Motor neuron (in vitro differentiated cells): Measurements from ENCODE around the gene AP3M1. TPM values are rescaled to one million over a fixed set of nuclear protein-coding genes. Genes with fewer than 3 reads are reported as not detected.
"Not testable (repeated sequence)": the region's sequence is repeated elsewhere in the genome, so short reads cannot be mapped to it uniquely, and the experiment has no call there.

ENCODE experiments used
- ATAC-seq, 8 experiments: fragments of 200-7000 bp; cut with Tn5 transposase; replicated peaks in 6 of 8; 2 replicates each; pipeline ENCODE4 v1.8.0; 2021; ENCODE audit warnings: mild to moderate bottlenecking in 8 of 8, moderate library complexity in 8 of 8
- H3K27ac ChIP-seq, 2 donors: fragments of 250-450 bp; sonication (Bioruptor Pico); 2 replicates each; pipeline ENCODE4 v1.9.0; 2021; ENCODE audit warnings: antibody characterized with exemption in 2 of 2, mild to moderate bottlenecking in 2 of 2, moderate library complexity in 1 of 2
- H3K4me1 ChIP-seq, 2 donors: fragments of 250-450 bp; sonication (Bioruptor Pico); replicated peaks in 1 of 2; 2 replicates each; pipeline ENCODE4 v1.6.1; 2021; ENCODE audit warnings: antibody characterized with exemption in 2 of 2, mild to moderate bottlenecking in 2 of 2, moderate library complexity in 1 of 2
- H3K4me3 ChIP-seq, 5 donors: fragments of 250-450 bp; sonication (Bioruptor Pico); 2 replicates each; pipeline ENCODE4 v1.9.0; 2021; ENCODE audit warnings: antibody characterized with exemption in 5 of 5, mild to moderate bottlenecking in 5 of 5, moderate library complexity in 4 of 5
- WGBS, 10 experiments: fragments of 450-650 bp; shearing (Covaris generic); methylation state at CpG; one replicate each; pipeline ENCODE4 v1.0.0; 2022; 5-methylcytosine and 5-hydroxymethylcytosine counted together
- in situ Hi-C, 9 experiments: fragments of 400-800 bp; cut with MboI; loops; one replicate each; pipeline ENCODE4 v1.15.0; 2021; ENCODE audit warnings: low sequenced_read_pairs in 9 of 9, low pct_unique_long_range_greater_than_20kb in 2 of 9; ENCODE audit not compliant: unreplicated experiment in 9 of 9
- total RNA-seq, 8 experiments: library from RNA; unstranded; fragments of 300-600 nt; gene quantifications; 2 replicates each; pipeline versions ENCODE4 v1.2.3 to v1.2.4, GENCODE V29; 2022

AP3M1 gene
- 10 to 100 TPM; 37.0 to 51.2 (median 42.6) TPM for total RNA-seq

- ATAC-seq = peak; percentile 58 to 69 (median 64)
These were observed at the start of gene AP3M1 for GRCh38 chr10:74150204-74150989. Gene AP3M1, minus strand, starts transcription at chr10:74150828. Its CDS starts 12,449 bp downstream, at chr10:74138379.

GRCh38 chr10:74199315-74199714, 48.7 kb upstream of the AP3M1 start:
- no peak for ATAC-seq
- no peak overlapping the region for H3K4me3 ChIP-seq
- no peak overlapping the region for H3K27ac ChIP-seq
- in situ Hi-C loops = no loop called here
- no peaks in the 10 kb centered on the region for H3K4me1 ChIP-seq
- WGBS, 10 experiments = 90 to 100% (median 100%) methylated on average over 1 to 4 of the region's 4 CpGs; no CpG with 5 or more reads in 1 of the 10 experiments

More at GRCh38 chr10:74150204-74150989, at the start of gene AP3M1:
- H3K27ac ChIP-seq = peak within 1 kb of the TSS; percentile 96 to 99
- in situ Hi-C loops = no loop called here
- WGBS, 10 experiments = 0 to 1% (median 0%) methylated on average over 6 to 16 of the region's 32 CpGs; no CpG with 5 or more reads in 5 of the 10 experiments
- H3K4me3 ChIP-seq = peak within 1 kb of the TSS; percentile 62 to 71 (median 65)
- peaks cover 2 to 18% of the 10 kb centered on the region in 2 donors for H3K4me1 ChIP-seq

GRCh38 chr10:74194999-74195398, 44.4 kb upstream of the AP3M1 start:
- H3K27ac ChIP-seq = no peak overlapping the region
- ATAC-seq = no peak
- WGBS, 10 experiments = 26 to 100% (median 93%) methylated on average over 2 to 3 of the region's 3 CpGs
- H3K4me3 ChIP-seq = no peak overlapping the region
- H3K4me1 ChIP-seq = no peaks in the 10 kb centered on the region
- in situ Hi-C loops = no loop called here

- no peak overlapping the region for H3K4me3 ChIP-seq
- no peak for ATAC-seq
- in situ Hi-C loops = no loop called here
- no peak overlapping the region for H3K27ac ChIP-seq
- H3K4me1 ChIP-seq = no peaks in the 10 kb centered on the region
- WGBS, 10 experiments = 56 to 100% (median 85%) methylated on average over 1 to 3 of the region's 3 CpGs; no CpG with 5 or more reads in 2 of the 10 experiments
These were observed 43.9 kb upstream of the AP3M1 start for GRCh38 chr10:74194545-74194944.

- ATAC-seq = peak in 3 of 8 experiments; percentile 17 to 37 (median 20)
- in situ Hi-C loops = no loop called here
- Histone ChIP-seq H3K4me3 (no peak overlapping the region), H3K4me1 (no peaks in the 10 kb centered on the region), H3K27ac (no peak overlapping the region)
These were observed 39.9 kb upstream of the AP3M1 start for GRCh38 chr10:74190494-74190893.

GRCh38 chr10:74189999-74190421, 39.4 kb upstream of the AP3M1 start:
- no peaks in the 10 kb centered on the region for H3K4me1 ChIP-seq
- in situ Hi-C loops = no loop called here
- no peak overlapping the region for H3K27ac ChIP-seq
- WGBS, 10 experiments = 0 to 78% (median 23%) methylated on average over 1 to 3 of the region's 3 CpGs; no CpG with 5 or more reads in 2 of the 10 experiments
- peak in 3 of 8 experiments; percentile 92 to 93 (median 93) for ATAC-seq
- H3K4me3 ChIP-seq = no peak overlapping the region

- ATAC-seq, H3K4me1 ChIP-seq, H3K4me3 ChIP-seq, H3K27ac ChIP-seq, in situ Hi-C loops: not testable (repeated sequence)
- 60 to 100% (median 95%) methylated on average over 1 to 13 of the region's 13 CpGs for WGBS, 10 experiments
These were observed 38.0 kb upstream of the AP3M1 start for GRCh38 chr10:74188617-74189016.

GRCh38 chr10:74187237-74187636, 36.6 kb upstream of the AP3M1 start:
- ATAC-seq = no peak
- Histone ChIP-seq H3K4me1 (no peaks in the 10 kb centered on the region), H3K4me3 (no peak overlapping the region), H3K27ac (no peak overlapping the region)
- in situ Hi-C loops = no loop called here
- WGBS, 10 experiments = 75 to 100% (median 100%) methylated on average over 1 of the region's 1 CpG

- Histone ChIP-seq H3K4me1 (no peaks in the 10 kb centered on the region), H3K4me3 (no peak overlapping the region), H3K27ac (no peak overlapping the region)
- in situ Hi-C loops = no loop called here
- no peak for ATAC-seq
These were observed 36.0 kb upstream of the AP3M1 start for GRCh38 chr10:74186678-74187077.

GRCh38 chr10:74179111-74179710, 28.6 kb upstream of the AP3M1 start:
- Histone ChIP-seq H3K4me3 (no peak overlapping the region), H3K27ac (no peak overlapping the region), H3K4me1 (peaks cover 12 to 16% of the 10 kb centered on the region in 2 donors)
- no peak for ATAC-seq
- in situ Hi-C loops = no loop called here
- 40 to 100% (median 94%) methylated on average over 1 to 2 of the region's 2 CpGs; no CpG with 5 or more reads in 2 of the 10 experiments for WGBS, 10 experiments

GRCh38 chr10:74178042-74178791, 27.6 kb upstream of the AP3M1 start:
- no peak for ATAC-seq
- Histone ChIP-seq H3K4me1 (peaks cover 12 to 16% of the 10 kb centered on the region in 2 donors), H3K4me3 (peak overlapping the region in 4 of 5 donors; percentile 57 to 70 (median 60)), H3K27ac (no peak overlapping the region)
- in situ Hi-C loops = no loop called here
- WGBS, 10 experiments = 29 to 100% (median 81%) methylated on average over 1 to 4 of the region's 5 CpGs

- Histone ChIP-seq H3K4me1 (peaks cover 12 to 16% of the 10 kb centered on the region in 2 donors), H3K4me3 (peak overlapping the region; percentile 46 to 70 (median 58)), H3K27ac (peak overlapping the region; percentile 67 to 81)
- 10 to 100% (median 21%) methylated on average over 1 to 4 of the region's 13 CpGs; no CpG with 5 or more reads in 2 of the 10 experiments for WGBS, 10 experiments
- ATAC-seq = peak; percentile 4 to 44 (median 10)
- in situ Hi-C loops = no loop called here
These were observed 26.6 kb upstream of the AP3M1 start for GRCh38 chr10:74177140-74177677.
